PC-9 (cell line): ENCODE measurements around the gene CCR5. TPM values are rescaled to one million over a fixed set of nuclear protein-coding genes. Genes with fewer than 3 reads are reported as not detected.
"Not testable (repeated sequence)": the region's sequence is repeated elsewhere in the genome, so short reads cannot be mapped to it uniquely, and the experiment has no call there.

ENCODE experiments used
- BruUV-seq: library from RNA; stranded (reverse); fragments of 400-500 nt; replicated peaks from 2 replicates; lab custom pipeline; 2021; lab: Mats Ljungman, UMichigan
- CTCF ChIA-PET: fragments of 300-600 bp; sonication (Branson Sonifier 250); formaldehyde crosslinking; loops from one replicate; lab custom pipeline; 2022; ENCODE audit warnings: antibody characterized with exemption; lab: Charles Lee
- POLR2A ChIA-PET: fragments of 300-600 bp; sonication (Branson Sonifier 250); formaldehyde crosslinking; loops from one replicate; lab custom pipeline; 2022; ENCODE audit warnings: antibody characterized with exemption; ENCODE audit not compliant: unreplicated experiment; lab: Charles Lee
- DNase-seq, 2 experiments: peaks; one replicate each; pipeline versions ENCODE4 v3.0.0 to v3.0.0-alpha.2; 2015 to 2022; ENCODE audit warnings: mixed read lengths in 1 of 2
- H2AFZ ChIP-seq: fragments of 200-600 bp; sonication (generic); 2 replicates; pipeline ENCODE4 v1.8.1; 2017; ENCODE audit warnings: antibody characterized with exemption
- H3F3A ChIP-seq: fragments of 200-600 bp; sonication (generic); 2 replicates; pipeline ENCODE4 v1.8.1; 2017; ENCODE audit warnings: antibody characterized with exemption, mild to moderate bottlenecking, low read depth; ENCODE audit not compliant: insufficient read depth
- H3K27ac ChIP-seq: fragments of 200-600 bp; sonication (generic); 2 replicates; pipeline ENCODE4 v1.6.1; 2016; ENCODE audit warnings: mixed run types
- H3K27me3 ChIP-seq: fragments of 200-600 bp; sonication (generic); 2 replicates; pipeline ENCODE4 v1.6.1; 2016; ENCODE audit warnings: low read depth, mixed run types; ENCODE audit not compliant: insufficient read depth
- H3K36me3 ChIP-seq: fragments of 200-600 bp; sonication (generic); 2 replicates; pipeline ENCODE4 v1.6.1; 2016; ENCODE audit warnings: low read depth, mixed run types
- H3K4me1 ChIP-seq: fragments of 200-600 bp; sonication (generic); replicated peaks from 2 replicates; pipeline ENCODE4 v1.6.1; 2016; ENCODE audit warnings: mixed run types; ENCODE audit not compliant: insufficient read depth
- H3K4me2 ChIP-seq: fragments of 200-600 bp; sonication (generic); 2 replicates; pipeline ENCODE4 v1.6.1; 2017; ENCODE audit warnings: mixed run types
- H3K4me3 ChIP-seq: fragments of 200-600 bp; sonication (generic); 2 replicates; pipeline ENCODE4 v1.6.1; 2016; ENCODE audit warnings: mixed run types
- H3K79me2 ChIP-seq: fragments of 200-600 bp; sonication (generic); 2 replicates; pipeline ENCODE4 v1.6.1; 2017; ENCODE audit warnings: low read depth, mixed run types
- H3K9me2 ChIP-seq: fragments of 200-600 bp; sonication (generic); 2 replicates; pipeline ENCODE4 v1.8.1; 2017; ENCODE audit warnings: mild to moderate bottlenecking; ENCODE audit not compliant: insufficient read depth
- H3K9me3 ChIP-seq: fragments of 200-600 bp; sonication (generic); 2 replicates; pipeline ENCODE4 v1.8.1; 2016; ENCODE audit warnings: low read depth; ENCODE audit not compliant: insufficient read depth
- H4K20me1 ChIP-seq: fragments of 200-600 bp; sonication (generic); 2 replicates; pipeline ENCODE4 v1.8.1; 2017; ENCODE audit not compliant: insufficient read depth
- EZH2 ChIP-seq: fragments of 200-600 bp; sonication (generic); IDR thresholded peaks from 2 replicates; pipeline ENCODE4 v1.8.0; 2017; ENCODE audit warnings: antibody characterized with exemption, low read depth
- intact Hi-C: fragments of 100-400 bp; cut with micrococcal nuclease; formaldehyde crosslinking; loops from one replicate; pipeline ENCODE4 v1.10.0; 2022; ENCODE audit not compliant: unreplicated experiment
- total RNA-seq: library from RNA; stranded (reverse); gene quantifications from 2 replicates; pipeline ENCODE4 v1.2.3, GENCODE V29; 2021
- TF ChIP-seq, protein P1 (sequence below): fragments of 200-600 bp; sonication (generic); conservative IDR thresholded peaks from 2 replicates; pipeline ENCODE4 v1.6.1; 2017; ENCODE audit warnings: mixed run types, antibody characterized with exemption, mild to moderate bottlenecking, moderate library complexity

The CCR5 gene
- total RNA-seq, 1 experiment from 2014 or later: not detected

DNA sequence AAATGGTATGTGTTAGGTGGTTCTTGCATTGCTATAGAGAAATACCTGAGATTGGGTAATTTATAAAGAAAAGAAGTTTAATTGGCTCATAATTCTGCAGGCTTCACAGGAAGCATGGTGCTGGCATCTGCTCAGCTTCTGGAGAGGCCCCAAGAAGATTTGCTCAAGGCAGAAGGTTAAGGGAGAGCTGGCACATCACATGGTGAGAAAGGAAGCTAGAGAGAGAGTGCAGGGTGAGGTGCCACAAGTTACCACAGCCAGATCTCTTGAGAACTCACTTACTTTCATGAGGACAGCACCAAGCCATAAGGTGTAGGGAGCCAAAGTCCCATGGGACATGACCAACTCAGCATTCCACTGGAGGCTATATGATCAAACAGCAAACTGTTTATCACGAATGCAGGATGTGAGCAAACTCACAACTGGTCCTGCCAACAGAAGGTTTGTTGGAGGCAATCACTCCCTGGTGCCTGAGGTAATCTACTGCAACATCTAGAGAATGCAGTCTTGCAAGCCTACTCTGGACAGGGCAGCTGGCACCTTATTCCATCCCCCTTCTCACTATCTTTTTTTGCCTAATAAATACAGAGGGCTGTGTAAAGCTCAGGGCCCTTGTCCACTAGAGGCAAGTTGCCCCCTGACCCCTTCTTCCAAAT lies 45.0 kb upstream of the CCR5 start:
- no peaks in the 10 kb centered on the region for H3K79me2 ChIP-seq
- DNase-seq: peak; percentile 1 to 39
- ChIA-PET POLR2A (no interaction called here), CTCF (no interaction called here)
- no peaks in the 10 kb centered on the region for H3K36me3 ChIP-seq
- no peaks in the 10 kb centered on the region for H3K4me1 ChIP-seq
- H3K27me3 ChIP-seq: no peaks in the 10 kb centered on the region
- no peak for TF ChIP-seq EZH2
- TF ChIP-seq, protein P1, sequence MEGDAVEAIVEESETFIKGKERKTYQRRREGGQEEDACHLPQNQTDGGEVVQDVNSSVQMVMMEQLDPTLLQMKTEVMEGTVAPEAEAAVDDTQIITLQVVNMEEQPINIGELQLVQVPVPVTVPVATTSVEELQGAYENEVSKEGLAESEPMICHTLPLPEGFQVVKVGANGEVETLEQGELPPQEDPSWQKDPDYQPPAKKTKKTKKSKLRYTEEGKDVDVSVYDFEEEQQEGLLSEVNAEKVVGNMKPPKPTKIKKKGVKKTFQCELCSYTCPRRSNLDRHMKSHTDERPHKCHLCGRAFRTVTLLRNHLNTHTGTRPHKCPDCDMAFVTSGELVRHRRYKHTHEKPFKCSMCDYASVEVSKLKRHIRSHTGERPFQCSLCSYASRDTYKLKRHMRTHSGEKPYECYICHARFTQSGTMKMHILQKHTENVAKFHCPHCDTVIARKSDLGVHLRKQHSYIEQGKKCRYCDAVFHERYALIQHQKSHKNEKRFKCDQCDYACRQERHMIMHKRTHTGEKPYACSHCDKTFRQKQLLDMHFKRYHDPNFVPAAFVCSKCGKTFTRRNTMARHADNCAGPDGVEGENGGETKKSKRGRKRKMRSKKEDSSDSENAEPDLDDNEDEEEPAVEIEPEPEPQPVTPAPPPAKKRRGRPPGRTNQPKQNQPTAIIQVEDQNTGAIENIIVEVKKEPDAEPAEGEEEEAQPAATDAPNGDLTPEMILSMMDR: no peak
- no peak overlapping the region for H3K4me3 ChIP-seq
- H4K20me1 ChIP-seq: no peaks in the 10 kb centered on the region
- H3K27ac ChIP-seq: no peak overlapping the region
- no peaks in the 10 kb centered on the region for H3K9me2 ChIP-seq
- H3K9me3 ChIP-seq: no peaks in the 10 kb centered on the region; the same call in 1 of the 2 replicates
- H2AFZ ChIP-seq: no peak overlapping the region
- intact Hi-C loops: no loop called here
- no TSS peak for BruUV-seq
- no peak overlapping the region for H3K4me2 ChIP-seq
- no peaks in the 10 kb centered on the region for H3F3A ChIP-seq

DNA sequence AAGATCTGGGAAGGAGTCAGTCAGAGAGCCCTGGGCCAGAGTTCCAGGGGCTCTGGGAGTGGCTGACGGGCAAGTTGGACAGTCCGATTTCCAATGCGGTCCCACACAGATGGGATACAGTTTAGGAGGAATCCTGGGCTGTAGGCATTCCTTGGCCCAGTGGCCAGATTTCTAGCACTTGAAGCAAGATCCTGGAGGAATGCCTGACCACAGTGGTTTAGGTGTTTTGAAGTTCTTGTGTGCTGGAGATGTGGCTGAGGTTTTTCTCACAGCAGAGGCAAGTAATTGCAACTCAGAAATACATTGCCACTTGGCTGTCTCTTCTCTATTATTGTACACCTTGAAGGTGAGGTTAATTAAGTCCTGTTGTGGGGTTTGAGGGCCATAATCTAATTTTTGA lies 40.1 kb upstream of the CCR5 start:
- H3K27me3 ChIP-seq, H4K20me1 ChIP-seq, H3K79me2 ChIP-seq, BruUV-seq, H3F3A ChIP-seq, H3K9me2 ChIP-seq, DNase-seq, H3K4me3 ChIP-seq, H2AFZ ChIP-seq, H3K4me1 ChIP-seq, CTCF ChIA-PET, H3K9me3 ChIP-seq, intact Hi-C loops, H3K4me2 ChIP-seq, POLR2A ChIA-PET, H3K27ac ChIP-seq, H3K36me3 ChIP-seq: not testable (repeated sequence)

DNA sequence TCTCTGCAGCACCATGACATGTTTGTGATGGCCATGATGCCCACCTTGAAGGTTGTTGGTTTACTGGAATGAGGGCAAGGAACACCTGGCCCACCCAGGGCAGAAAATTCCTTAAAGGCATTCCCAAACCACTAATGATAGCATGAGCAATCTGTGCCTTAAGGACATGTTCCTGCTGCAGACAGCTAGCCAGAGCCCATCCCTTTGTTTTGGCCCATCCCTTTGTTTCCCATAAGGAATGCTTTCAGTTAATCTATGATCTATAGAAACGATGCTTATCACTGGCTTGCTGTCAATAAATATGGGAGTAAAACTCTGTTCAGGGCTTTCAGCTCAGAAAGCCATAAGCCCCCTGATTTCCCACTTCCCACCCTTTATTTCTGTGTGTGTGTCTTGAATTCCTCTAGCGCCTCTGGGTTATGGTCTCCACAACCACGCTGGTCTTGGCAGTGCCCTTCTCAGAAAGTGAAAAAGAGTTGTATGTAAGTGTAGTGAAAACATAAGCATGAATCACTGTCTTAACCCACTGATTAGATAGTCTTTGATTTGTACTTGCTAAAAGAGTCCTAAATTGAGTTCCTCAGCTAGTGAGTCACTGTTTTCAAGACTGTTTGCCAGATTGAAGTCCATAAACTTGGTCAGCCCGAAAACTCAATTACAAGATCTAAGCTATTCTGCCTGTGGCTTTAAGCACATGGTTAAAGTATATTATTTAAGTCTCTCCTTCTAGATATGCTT lies 35.8 kb upstream of the CCR5 start:
- H3F3A ChIP-seq: peaks cover 5% of the 10 kb centered on the region; the same call in 1 of the 2 replicates
- CTCF ChIA-PET: no interaction called here
- H2AFZ ChIP-seq: no peak overlapping the region
- H4K20me1 ChIP-seq: no peaks in the 10 kb centered on the region
- no peak overlapping the region for H3K4me3 ChIP-seq
- H3K9me3 ChIP-seq: peaks cover 11% of the 10 kb centered on the region; the same call in 1 of the 2 replicates
- no peaks in the 10 kb centered on the region for H3K9me2 ChIP-seq
- BruUV-seq: no TSS peak
- intact Hi-C loops: no loop called here
- H3K27ac ChIP-seq: peak overlapping the region; percentile 20; the same call in 1 of the 2 replicates
- no peaks in the 10 kb centered on the region; the same call in 1 of the 2 replicates for H3K4me1 ChIP-seq
- no peak overlapping the region for H3K4me2 ChIP-seq
- POLR2A ChIA-PET: no interaction called here
- no peaks in the 10 kb centered on the region for H3K36me3 ChIP-seq
- TF ChIP-seq, protein P1: no peak
- TF ChIP-seq EZH2: no peak
- peak in 1 of 2 experiments; percentile 70 for DNase-seq
- H3K79me2 ChIP-seq: no peaks in the 10 kb centered on the region
- no peaks in the 10 kb centered on the region for H3K27me3 ChIP-seq
